Liver (tissue), 9 donors: Measurements from ENCODE around the gene IMPG1. TPM values are rescaled to one million over a fixed set of nuclear protein-coding genes. Genes with fewer than 3 reads are reported as not detected.

Experiments used
- DNase-seq: peaks from one replicate; pipeline ENCODE4 v3.0.0-alpha.2; 2017; ENCODE audit warnings: low spot score
- H3K27ac ChIP-seq, 2 donors: one replicate each; pipeline ENCODE4 v1.7.0; 2013; ENCODE audit warnings: inconsistent platforms in 2 of 2, low read length in 2 of 2, control low read depth in 1 of 2, low read depth in 1 of 2, mild to moderate bottlenecking in 1 of 2
- H3K27me3 ChIP-seq, 4 donors: one replicate each; pipeline versions ENCODE4 v1.6.1 to v1.7.0; 2013; ENCODE audit warnings: low read length in 3 of 4, inconsistent platforms in 1 of 4, mild to moderate bottlenecking in 1 of 4, moderate library complexity in 1 of 4; ENCODE audit not compliant: control insufficient read depth in 4 of 4, insufficient read depth in 4 of 4
- H3K36me3 ChIP-seq, 4 donors: one replicate each; pipeline versions ENCODE4 v1.6.1 to v1.7.0; 2013; ENCODE audit warnings: low read length in 3 of 4, mild to moderate bottlenecking in 3 of 4, low read depth in 1 of 4, moderate library complexity in 1 of 4; ENCODE audit not compliant: control insufficient read depth in 4 of 4, insufficient read depth in 3 of 4
- H3K4me1 ChIP-seq, 4 donors: one replicate each; pipeline versions ENCODE4 v1.6.1 to v1.7.0; 2013; ENCODE audit warnings: low read length in 3 of 4, mild to moderate bottlenecking in 3 of 4, moderate library complexity in 1 of 4; ENCODE audit not compliant: control insufficient read depth in 4 of 4, insufficient read depth in 4 of 4
- H3K4me3 ChIP-seq, 3 donors: one replicate each; pipeline versions ENCODE4 v1.6.1 to v1.7.0; 2013; ENCODE audit warnings: low read length in 3 of 3, control low read depth in 1 of 3, low read depth in 1 of 3, mild to moderate bottlenecking in 1 of 3
- H3K9ac ChIP-seq, 2 donors: one replicate each; pipeline ENCODE4 v1.7.0; 2013; ENCODE audit warnings: low read length in 2 of 2, mild to moderate bottlenecking in 2 of 2, moderate library complexity in 2 of 2, control low read depth in 1 of 2, low read depth in 1 of 2
- H3K9me3 ChIP-seq, 4 donors: one replicate each; pipeline versions ENCODE4 v1.6.1 to v1.7.0; 2013; ENCODE audit warnings: low read length in 3 of 4; ENCODE audit not compliant: control insufficient read depth in 4 of 4
- CTCF ChIP-seq: fragments of 150-350 bp; IDR thresholded peaks from 2 replicates; pipeline ENCODE4 v1.5.1; 2017; ENCODE audit warnings: improper control_type of control experiment, low read depth, low read length; ENCODE audit not compliant: missing input control
- EGR1 ChIP-seq, 2 donors: IDR thresholded peaks; 2 replicates each; pipeline ENCODE4 v1.6.1; 2016 to 2018; ENCODE audit warnings: antibody characterized with exemption in 2 of 2, low read depth in 2 of 2
- FOXA1 ChIP-seq: IDR thresholded peaks from 2 replicates; pipeline ENCODE4 v1.6.1; 2016; ENCODE audit warnings: antibody characterized with exemption
- FOXA2 ChIP-seq: IDR thresholded peaks from 2 replicates; pipeline ENCODE4 v1.6.1; 2016; ENCODE audit warnings: antibody characterized with exemption
- GABPA ChIP-seq, 2 donors: IDR thresholded peaks in 1 of 2; conservative IDR thresholded peaks in 1 of 2; 2 replicates each; pipeline ENCODE4 v1.6.1; 2016; ENCODE audit warnings: antibody characterized with exemption in 2 of 2, mild to moderate bottlenecking in 1 of 2, moderate library complexity in 1 of 2
- HNF4G ChIP-seq: IDR thresholded peaks from 2 replicates; pipeline ENCODE4 v1.6.1; 2016; ENCODE audit warnings: antibody characterized with exemption
- MAX ChIP-seq: IDR thresholded peaks from 2 replicates; pipeline ENCODE4 v1.6.1; 2016; ENCODE audit warnings: antibody characterized with exemption
- NR2F2 ChIP-seq: IDR thresholded peaks from 2 replicates; pipeline ENCODE4 v1.6.1; 2016; ENCODE audit warnings: antibody characterized with exemption
- RAD21 ChIP-seq, 2 donors: IDR thresholded peaks; 2 replicates each; pipeline ENCODE4 v1.6.1; 2016; ENCODE audit warnings: antibody characterized with exemption in 2 of 2, mild to moderate bottlenecking in 2 of 2
- REST ChIP-seq: IDR thresholded peaks from 2 replicates; pipeline ENCODE4 v1.6.1; 2016; ENCODE audit warnings: antibody characterized with exemption, mild to moderate bottlenecking
- RXRA ChIP-seq, 2 donors: IDR thresholded peaks; 2 replicates each; pipeline ENCODE4 v1.6.1; 2017 to 2018; ENCODE audit warnings: antibody characterized with exemption in 2 of 2, mild to moderate bottlenecking in 1 of 2
- YY1 ChIP-seq: IDR thresholded peaks from 2 replicates; pipeline ENCODE4 v1.6.1; 2016; ENCODE audit warnings: antibody characterized with exemption, mild to moderate bottlenecking
- polyA plus RNA-seq, 2 donors: library from polyadenylated mRNA; stranded (reverse) in 1 of 2; unstranded in 1 of 2; fragments of 200-250 nt in 1 of 2; fragments of >200 nt in 1 of 2; fragmentation: Nextera tagmentation in 1 of 2; extraction: Ambion mirVana in 1 of 2; gene quantifications; one replicate each; pipeline versions ENCODE4 v1.2.1 to v1.2.3, GENCODE V29; 2013 to 2015
- total RNA-seq, 2 donors: library from RNA; depleted of rRNA; stranded (reverse); fragments of >200 nt; gene quantifications; one replicate each; pipeline ENCODE4 v1.2.3, GENCODE V29; 2014
- TF ChIP-seq, protein P1 (sequence below): IDR thresholded peaks from 2 replicates; pipeline ENCODE4 v1.6.1; 2016; ENCODE audit warnings: antibody characterized with exemption
- donor health status: healthy.
- donor health status: healthy.
- donor health status: healthy.
- donor health status: healthy.
- donor health status: healthy.

Gene IMPG1
- total and polyA plus RNA-seq, 4 donors: not detected

- TF ChIP-seq YY1 (no peak), CTCF (no peak), HNF4G (no peak), RAD21 (IDR thresholded peaks at IDR 0.05) (no peak), RXRA (IDR thresholded peaks at IDR 0.05) (no peak), FOXA1 (no peak), FOXA2 (no peak), EGR1 (IDR thresholded peaks at IDR 0.05; ENCODE audit: low read depth in 2 of 2) (no peak), NR2F2 (no peak), REST (no peak)
- TF ChIP-seq, protein P1, sequence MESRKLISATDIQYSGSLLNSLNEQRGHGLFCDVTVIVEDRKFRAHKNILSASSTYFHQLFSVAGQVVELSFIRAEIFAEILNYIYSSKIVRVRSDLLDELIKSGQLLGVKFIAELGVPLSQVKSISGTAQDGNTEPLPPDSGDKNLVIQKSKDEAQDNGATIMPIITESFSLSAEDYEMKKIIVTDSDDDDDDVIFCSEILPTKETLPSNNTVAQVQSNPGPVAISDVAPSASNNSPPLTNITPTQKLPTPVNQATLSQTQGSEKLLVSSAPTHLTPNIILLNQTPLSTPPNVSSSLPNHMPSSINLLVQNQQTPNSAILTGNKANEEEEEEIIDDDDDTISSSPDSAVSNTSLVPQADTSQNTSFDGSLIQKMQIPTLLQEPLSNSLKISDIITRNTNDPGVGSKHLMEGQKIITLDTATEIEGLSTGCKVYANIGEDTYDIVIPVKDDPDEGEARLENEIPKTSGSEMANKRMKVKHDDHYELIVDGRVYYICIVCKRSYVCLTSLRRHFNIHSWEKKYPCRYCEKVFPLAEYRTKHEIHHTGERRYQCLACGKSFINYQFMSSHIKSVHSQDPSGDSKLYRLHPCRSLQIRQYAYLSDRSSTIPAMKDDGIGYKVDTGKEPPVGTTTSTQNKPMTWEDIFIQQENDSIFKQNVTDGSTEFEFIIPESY: no peak
- no peaks in the 10 kb centered on the region for H3K9me3 ChIP-seq
- H3K27me3 ChIP-seq: no peaks in the 10 kb centered on the region
- no peak for DNase-seq
- no peaks in the 10 kb centered on the region for H3K4me1 ChIP-seq
- no peak overlapping the region for H3K27ac ChIP-seq
- peaks cover 0 to 2% (median 0%) of the 10 kb centered on the region in 4 donors for H3K36me3 ChIP-seq
- no peak overlapping the region for H3K9ac ChIP-seq
- no peak overlapping the region for H3K4me3 ChIP-seq
These were observed 150.2 kb downstream of the IMPG1 start for GRCh38 chr6:75922226-75922625.

GRCh38 chr6:75913040-75913439 is 159.4 kb downstream of the IMPG1 start:
- H3K4me1 ChIP-seq: no peaks in the 10 kb centered on the region
- no peaks in the 10 kb centered on the region for H3K27me3 ChIP-seq
- no peak overlapping the region for H3K4me3 ChIP-seq
- H3K9ac ChIP-seq: no peak overlapping the region
- no peak for TF ChIP-seq MAX
- no peak for TF ChIP-seq GABPA (IDR thresholded peaks at IDR 0.05 in 1 of 2, conservative IDR thresholded peaks at IDR 0.05 in 1 of 2)
- TF ChIP-seq RAD21 (IDR thresholded peaks at IDR 0.05): no peak
- no peak for TF ChIP-seq NR2F2
- no peak for TF ChIP-seq HNF4G
- H3K27ac ChIP-seq: no peak overlapping the region
- DNase-seq: no peak
- peaks cover 0 to 2% (median 0%) of the 10 kb centered on the region in 4 donors for H3K36me3 ChIP-seq
- no peaks in the 10 kb centered on the region for H3K9me3 ChIP-seq
